OCI-LY3 (cell line): Measurements from ENCODE around the gene GPAT3.

Experiments used
- EZH2phosphoT487 ChIP-seq: fragments of 200-600 bp; shearing (Covaris generic); IDR thresholded peaks from 2 replicates; pipeline ENCODE4 v1.6.1; 2018; ENCODE audit warnings: antibody characterized with exemption, mixed run types, low read depth
- TF ChIP-seq, protein P1 (sequence below): fragments of 200-600, 300-600 bp; sonication (generic); IDR thresholded peaks from 2 replicates; pipeline ENCODE4 v1.5.1; 2014; ENCODE audit warnings: antibody characterized with exemption, low read length, low read depth

DNA sequence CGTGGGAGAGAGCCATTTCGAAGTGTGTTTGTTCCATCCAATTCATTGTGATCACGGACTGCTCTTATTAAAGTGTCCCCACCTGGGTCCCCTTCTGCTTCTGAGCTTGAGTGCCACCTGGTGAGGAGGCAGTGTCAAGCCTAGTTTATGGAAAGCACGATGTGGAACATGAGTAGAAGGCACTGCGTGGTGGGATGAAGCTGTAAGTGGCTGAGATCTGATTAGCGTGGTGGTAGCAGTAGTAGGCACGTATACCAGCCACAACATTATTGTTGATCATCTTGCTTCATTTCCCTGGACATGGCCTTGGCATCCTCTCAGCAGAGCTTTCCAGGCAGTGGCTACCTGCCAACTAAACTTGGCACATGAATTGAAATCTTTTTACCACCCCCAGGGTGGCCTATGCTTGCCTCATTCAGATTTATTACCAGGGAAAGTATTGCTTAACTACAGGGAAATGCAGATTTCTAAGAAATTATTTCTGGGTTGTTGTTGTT, 46.4 kb downstream of the GPAT3 start:
- TF ChIP-seq, protein P1, sequence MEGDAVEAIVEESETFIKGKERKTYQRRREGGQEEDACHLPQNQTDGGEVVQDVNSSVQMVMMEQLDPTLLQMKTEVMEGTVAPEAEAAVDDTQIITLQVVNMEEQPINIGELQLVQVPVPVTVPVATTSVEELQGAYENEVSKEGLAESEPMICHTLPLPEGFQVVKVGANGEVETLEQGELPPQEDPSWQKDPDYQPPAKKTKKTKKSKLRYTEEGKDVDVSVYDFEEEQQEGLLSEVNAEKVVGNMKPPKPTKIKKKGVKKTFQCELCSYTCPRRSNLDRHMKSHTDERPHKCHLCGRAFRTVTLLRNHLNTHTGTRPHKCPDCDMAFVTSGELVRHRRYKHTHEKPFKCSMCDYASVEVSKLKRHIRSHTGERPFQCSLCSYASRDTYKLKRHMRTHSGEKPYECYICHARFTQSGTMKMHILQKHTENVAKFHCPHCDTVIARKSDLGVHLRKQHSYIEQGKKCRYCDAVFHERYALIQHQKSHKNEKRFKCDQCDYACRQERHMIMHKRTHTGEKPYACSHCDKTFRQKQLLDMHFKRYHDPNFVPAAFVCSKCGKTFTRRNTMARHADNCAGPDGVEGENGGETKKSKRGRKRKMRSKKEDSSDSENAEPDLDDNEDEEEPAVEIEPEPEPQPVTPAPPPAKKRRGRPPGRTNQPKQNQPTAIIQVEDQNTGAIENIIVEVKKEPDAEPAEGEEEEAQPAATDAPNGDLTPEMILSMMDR = peak; percentile 81
- TF ChIP-seq EZH2phosphoT487 = no peak
